Right lobe of liver (tissue), 6 donors: Measurements from ENCODE around the gene MYO1C. TPM values are rescaled to one million over a fixed set of nuclear protein-coding genes. Genes with fewer than 3 reads are reported as not detected.

Experiments used
- ATAC-seq, 4 donors: fragments of 200-7000 bp; cut with Tn5 transposase; one replicate each; pipeline ENCODE4 v1.9.1; 2020; ENCODE audit warnings: mild to moderate bottlenecking in 4 of 4, moderate library complexity in 4 of 4
- DNase-seq, 3 donors: peaks; one replicate each; pipeline ENCODE4 v3.0.0-alpha.2; 2020
- H3K27ac ChIP-seq, 3 donors: fragments of 200-600 bp; one replicate each; pipeline ENCODE4 v1.8.0; 2022
- H3K27me3 ChIP-seq, 2 donors: fragments of 200-600 bp; one replicate each; pipeline ENCODE4 v1.8.0; 2022
- H3K36me3 ChIP-seq, 4 donors: fragments of 200-600 bp; sonication (generic) in 1 of 4; one replicate each; pipeline versions ENCODE4 v1.5.1 to v1.8.0; 2017 to 2022; ENCODE audit warnings: control low read depth in 1 of 4
- H3K4me1 ChIP-seq, 4 donors: fragments of 200-600 bp; sonication (generic) in 1 of 4; one replicate each; pipeline versions ENCODE4 v1.5.1 to v1.8.0; 2017 to 2022; ENCODE audit warnings: control low read depth in 1 of 4
- H3K4me3 ChIP-seq, 3 donors: fragments of 200-600 bp; one replicate each; pipeline ENCODE4 v1.8.0; 2022
- H3K9me3 ChIP-seq, 4 donors: fragments of 200-600 bp; sonication (generic) in 1 of 4; one replicate each; pipeline versions ENCODE4 v1.5.1 to v1.8.0; 2017 to 2022; ENCODE audit warnings: control low read depth in 1 of 4
- POLR2A ChIP-seq: fragments of 450-650 bp; IDR thresholded peaks from one replicate; pipeline ENCODE4 v1.6.1; 2017; ENCODE audit warnings: antibody characterized with exemption, mild to moderate bottlenecking
- WGBS: methylation state at CpG from one replicate; pipeline ENCODE4 v1.1.6; 2018; ENCODE audit warnings: low coverage, low lambda C conversion rate; ENCODE audit not compliant: insufficient coverage; ENCODE audit errors: missing lambda C conversion rate; 5-methylcytosine and 5-hydroxymethylcytosine counted together
- intact Hi-C, 2 donors: fragments of 100-400 bp; cut with DNase I; formaldehyde crosslinking; loops; one replicate each; pipeline versions ENCODE4 v1.11.2 to v1.14.1; 2022
- total RNA-seq, 6 experiments: library from RNA; depleted of rRNA in 2 of 6; stranded (reverse); fragments of >200 nt in 2 of 6; fragmentation: NEBNext Ultra II Directional in 3 of 6; extraction: Animal tissue kit (Norgen Biotek cat#: 25700) in 3 of 6; gene quantifications; one replicate each; pipeline versions ENCODE4 v1.1.0 to v1.2.4, GENCODE V29; 2016 to 2023
- TF ChIP-seq, protein P1 (sequence below), 4 donors: fragments of 200-600 bp in 3 of 4; fragments of 450-650 bp in 1 of 4; IDR thresholded peaks; one replicate each; pipeline versions ENCODE4 v1.5.1 to v1.8.0; 2016 to 2022; ENCODE audit warnings: antibody characterized with exemption in 4 of 4, mild to moderate bottlenecking in 2 of 4
- donor health status: DM: no; HTN: yes; CAD: no.
- donor health status: DM: no; HTN: no; CAD: no.
- donor health status: DM: no; HTN: no; CAD: no.
- donor health status: DM: no; HTN: yes; CAD: no.
- donor health status: DM: no; HTN: yes; CAD: no.

Gene MYO1C
- total RNA-seq, 6 experiments from 2014 or later, result 56.6 to 94.7 (median 68.3) TPM

DNA sequence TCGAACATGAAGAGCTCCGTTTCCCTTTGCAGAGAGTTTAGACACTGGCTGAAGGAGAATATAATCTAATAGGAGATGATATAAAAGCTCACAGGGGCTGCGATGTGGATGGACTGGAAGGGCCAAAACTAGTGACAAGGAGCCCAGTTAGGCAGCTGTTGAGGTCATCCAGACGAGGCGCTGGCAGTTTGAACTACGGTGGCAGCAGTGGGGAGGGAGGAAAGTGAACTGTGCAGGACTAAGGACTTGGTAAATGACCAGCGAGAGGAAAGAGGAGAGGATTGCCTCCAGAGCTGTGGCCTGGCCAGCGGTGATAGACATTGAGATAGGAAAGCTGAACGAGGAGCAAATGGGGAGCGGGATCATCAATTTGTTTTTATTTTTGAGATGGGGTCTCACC lies 77.9 kb downstream of the MYO1C start:
- peaks cover 0 to 2% (median 0%) of the 10 kb centered on the region in 4 donors for H3K36me3 ChIP-seq
- no peak for ATAC-seq
- H3K4me1 ChIP-seq, result peaks cover 0 to 27% (median 7%) of the 10 kb centered on the region in 4 donors
- intact Hi-C loops, result no loop called here
- H3K27ac ChIP-seq, result no peak overlapping the region
- WGBS, result 70% methylated on average over 10 of the region's 10 CpGs
- no peak for TF ChIP-seq POLR2A
- TF ChIP-seq, protein P1, sequence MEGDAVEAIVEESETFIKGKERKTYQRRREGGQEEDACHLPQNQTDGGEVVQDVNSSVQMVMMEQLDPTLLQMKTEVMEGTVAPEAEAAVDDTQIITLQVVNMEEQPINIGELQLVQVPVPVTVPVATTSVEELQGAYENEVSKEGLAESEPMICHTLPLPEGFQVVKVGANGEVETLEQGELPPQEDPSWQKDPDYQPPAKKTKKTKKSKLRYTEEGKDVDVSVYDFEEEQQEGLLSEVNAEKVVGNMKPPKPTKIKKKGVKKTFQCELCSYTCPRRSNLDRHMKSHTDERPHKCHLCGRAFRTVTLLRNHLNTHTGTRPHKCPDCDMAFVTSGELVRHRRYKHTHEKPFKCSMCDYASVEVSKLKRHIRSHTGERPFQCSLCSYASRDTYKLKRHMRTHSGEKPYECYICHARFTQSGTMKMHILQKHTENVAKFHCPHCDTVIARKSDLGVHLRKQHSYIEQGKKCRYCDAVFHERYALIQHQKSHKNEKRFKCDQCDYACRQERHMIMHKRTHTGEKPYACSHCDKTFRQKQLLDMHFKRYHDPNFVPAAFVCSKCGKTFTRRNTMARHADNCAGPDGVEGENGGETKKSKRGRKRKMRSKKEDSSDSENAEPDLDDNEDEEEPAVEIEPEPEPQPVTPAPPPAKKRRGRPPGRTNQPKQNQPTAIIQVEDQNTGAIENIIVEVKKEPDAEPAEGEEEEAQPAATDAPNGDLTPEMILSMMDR (IDR thresholded peaks at IDR 0.05), result no peak
- H3K4me3 ChIP-seq, result no peak overlapping the region
- no peak for DNase-seq
- no peaks in the 10 kb centered on the region for H3K27me3 ChIP-seq
- no peaks in the 10 kb centered on the region for H3K9me3 ChIP-seq

Other genes with a start within 250 kb of the MYO1C start
- gene BHLHA9, start 222.2 kb downstream of the MYO1C start, total RNA-seq, result not detected
- not detected for gene TRARG1, start 213.0 kb downstream of the MYO1C start, total RNA-seq
- 100 to 1,000 TPM; 167 to 446 (median 217) TPM for gene YWHAE, start 92.5 kb downstream of the MYO1C start, total RNA-seq
- gene CRK, start 36.5 kb downstream of the MYO1C start, total RNA-seq, result 10 to 100 TPM; 33.9 to 58.6 (median 47.6) TPM
- gene INPP5K, start 23.9 kb upstream of the MYO1C start, total RNA-seq, result 10 to 100 TPM; 12.7 to 22.6 (median 18.2) TPM
- 10 to 100 TPM; 24.0 to 43.4 (median 29.8) TPM for gene PITPNA, start 70.1 kb upstream of the MYO1C start, total RNA-seq
- gene SLC43A2, start 136.1 kb upstream of the MYO1C start, total RNA-seq, result 1 to 10 TPM; 1.4 to 8.9 (median 5.1) TPM
- gene SCARF1, start 153.0 kb upstream of the MYO1C start, total RNA-seq, result 10 to 100 TPM in 2 of 6 experiments, 1 to 10 TPM in 4; 6.9 to 16.9 (median 8.4) TPM
- gene RILP, start 157.2 kb upstream of the MYO1C start, total RNA-seq, result 10 to 100 TPM; 14.6 to 47.3 (median 23.9) TPM
- gene PRPF8, start 192.2 kb upstream of the MYO1C start, total RNA-seq, result 100 to 1,000 TPM in 3 of 6 experiments, 10 to 100 TPM in 3; 79.3 to 116 (median 102) TPM
- 10 to 100 TPM in 1 of 6 experiments, 1 to 10 TPM in 5; 2.5 to 17.7 (median 3.7) TPM for gene TLCD2, start 217.7 kb upstream of the MYO1C start, total RNA-seq
- 10 to 100 TPM; 23.0 to 27.2 (median 23.9) TPM for gene WDR81, start 232.0 kb upstream of the MYO1C start, total RNA-seq